K562 (cell line): ENCODE data around the gene ADAMTS14. TPM values are rescaled to one million over a fixed set of nuclear protein-coding genes. Genes with fewer than 3 reads are reported as not detected.

Source experiments
- DMBX1 ChIP-seq: fragments of 250-450 bp; sonication (Bioruptor Pico); IDR thresholded peaks from 2 replicates; pipeline ENCODE4 v1.8.0; 2022; ENCODE audit warnings: inconsistent platforms, mild to moderate bottlenecking, moderate library complexity, borderline replicate concordance
- ERF ChIP-seq: fragments of 450-650 bp; formaldehyde crosslinking; IDR thresholded peaks from 2 replicates; pipeline ENCODE4 v1.4.0; 2020; ENCODE audit warnings: mild to moderate bottlenecking, mixed read lengths
- ETS2 ChIP-seq: IDR thresholded peaks from 2 replicates; pipeline ENCODE4 v1.6.1; 2016; ENCODE audit warnings: borderline replicate concordance, missing genetic modification characterization, mild to moderate bottlenecking, moderate library complexity, missing compliant biosample characterization; ENCODE audit not compliant: poor library complexity, severe bottlenecking
- FOS ChIP-seq: IDR thresholded peaks from 3 replicates; pipeline ENCODE4 v1.6.1; 2011; ENCODE audit not compliant: insufficient read length; ENCODE audit errors: extremely low read depth
- MYNN ChIP-seq, 2 experiments: sonication (generic); formaldehyde crosslinking in 1 of 2; IDR thresholded peaks; 2 replicates each; pipeline versions ENCODE4 v1.5.0 to v1.6.1; 2016 to 2020; ENCODE audit warnings: antibody characterized with exemption in 1 of 2, missing genetic modification reagents in 1 of 2
- NR1H2 ChIP-seq: sonication (generic); formaldehyde crosslinking; IDR thresholded peaks from 2 replicates; pipeline ENCODE4 v1.4.0; 2020; ENCODE audit warnings: mild to moderate bottlenecking, missing genetic modification reagents
- POLR3G ChIP-seq: IDR thresholded peaks from 2 replicates; pipeline ENCODE4 v1.6.1; 2011; ENCODE audit not compliant: insufficient read length, insufficient replicate concordance; ENCODE audit errors: extremely low read depth
- REST ChIP-seq, 2 experiments: fragments of 450-650 bp; formaldehyde crosslinking in 1 of 2; IDR thresholded peaks; 2 replicates each; pipeline versions ENCODE4 v1.4.0 to v1.6.1; 2014 to 2020; ENCODE audit warnings: mild to moderate bottlenecking in 2 of 2, borderline replicate concordance in 1 of 2, low read depth in 1 of 2
- RUNX1 ChIP-seq: sonication (generic); IDR thresholded peaks from 2 replicates; pipeline ENCODE4 v1.6.1; 2016; ENCODE audit warnings: antibody characterized with exemption, low read depth
- TAF1 ChIP-seq: IDR thresholded peaks from 2 replicates; pipeline ENCODE4 v1.6.1; 2011; ENCODE audit warnings: mild to moderate bottlenecking, low read length, moderate library complexity; ENCODE audit not compliant: insufficient read depth, control insufficient read depth, severe bottlenecking; ENCODE audit errors: extremely low read depth
- ZBTB49 ChIP-seq: sonication (generic); formaldehyde crosslinking; IDR thresholded peaks from 2 replicates; pipeline ENCODE4 v1.8.0; 2022; ENCODE audit warnings: missing genetic modification reagents, mild to moderate bottlenecking, borderline replicate concordance
- ZC3H8 ChIP-seq: fragments of 450-650 bp; IDR thresholded peaks from 2 replicates; pipeline ENCODE4 v1.6.1; 2017
- ZNF449 ChIP-seq: fragments of 250-450 bp; sonication (Bioruptor Pico); IDR thresholded peaks from 2 replicates; pipeline ENCODE4 v1.8.0; 2022; ENCODE audit warnings: moderate library complexity, mild to moderate bottlenecking, inconsistent platforms
- ZSCAN32 ChIP-seq: fragments of 450-650 bp; formaldehyde crosslinking; IDR thresholded peaks from 2 replicates; pipeline ENCODE4 v1.4.0; 2020; ENCODE audit warnings: mild to moderate bottlenecking, moderate library complexity
- polyA plus RNA-seq, 8 experiments: library from polyadenylated mRNA; depleted of rRNA in 4 of 8; stranded (reverse) in 5 of 8; unstranded in 3 of 8; fragments of >200 nt; fragmentation: Nextera tagmentation in 2 of 8; fragmentation: Illumina TruSeq in 1 of 8; extraction: Ambion mirVana in 2 of 8; extraction: Trizol in 1 of 8; gene quantifications; 2 replicates each; pipeline versions ENCODE4 v1.2.1 to v1.2.3, GENCODE V29; 2011 to 2014; ENCODE audit warnings: inconsistent platforms in 1 of 8, missing spikeins in 1 of 8
- total RNA-seq, 7 experiments: library from RNA; depleted of rRNA in 6 of 7; stranded (reverse); fragments of >200 nt in 6 of 7; fragmentation: Illumina TruSeq in 2 of 7; extraction: Trizol in 2 of 7; gene quantifications; 2 replicates each; pipeline versions ENCODE4 v1.2.1 to v1.2.3, GENCODE V29; 2011 to 2021; ENCODE audit warnings: low replicate concordance in 1 of 7

ADAMTS14 gene
- total and polyA plus RNA-seq, 9 of the 15 experiments (the other 6 are each of a cell fraction or from before 2014, with no cell fraction given), result 0.04 to 37.4 (median 15.9) TPM

DNA sequence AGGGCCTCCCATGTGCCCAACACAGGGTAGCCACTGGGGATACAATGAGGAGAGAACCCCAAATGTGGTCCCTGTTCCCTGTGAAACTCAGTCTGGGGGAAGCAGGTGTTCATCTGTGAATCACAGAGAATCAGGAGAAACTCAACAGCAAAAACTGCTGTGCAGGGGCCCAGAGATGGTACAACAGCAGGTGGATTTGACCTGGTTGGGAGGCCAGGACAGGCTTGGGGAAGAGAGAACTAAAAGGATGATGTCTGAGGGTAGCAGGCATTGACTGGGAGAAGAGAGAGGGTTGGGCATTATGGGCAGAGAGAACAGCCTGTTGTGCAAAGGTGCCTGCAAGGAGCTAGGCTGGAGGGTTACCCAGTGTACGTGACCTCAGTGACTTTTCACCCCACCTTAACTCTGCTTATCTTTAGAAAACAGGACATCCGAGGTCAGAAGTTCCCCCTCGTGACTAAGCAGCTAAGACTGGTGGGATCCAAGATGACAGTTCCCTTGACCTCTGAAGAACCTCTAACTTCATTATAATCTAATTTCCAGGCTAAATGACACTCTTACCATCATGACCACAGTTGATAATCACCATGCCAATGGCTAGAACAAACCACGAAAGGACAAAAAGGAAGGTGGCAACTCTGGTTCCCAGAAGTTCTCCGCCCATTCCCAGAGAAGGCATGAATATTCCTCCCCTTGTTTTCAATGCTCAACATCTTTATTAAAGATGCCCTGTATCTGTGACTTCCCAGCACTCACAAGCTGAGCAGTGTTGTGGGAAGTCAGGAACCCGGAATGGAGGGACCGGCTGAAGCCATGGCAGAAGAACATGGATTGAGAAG lies 5.1 kb upstream of the ADAMTS14 start (continued):
- TF ChIP-seq ZBTB49 (CRISPR knock-in tag), result 0 out of 2 replicates have a peak, but pooled peaks have one; percentile 67
- TF ChIP-seq DMBX1, result peak; percentile 95
- TF ChIP-seq MYNN (IDR thresholded peaks at IDR 0.05), result peak; percentile 90; the same call in 1 of the 2 replicates
- TF ChIP-seq MYNN (CRISPR knock-in tag; IDR thresholded peaks at IDR 0.05), result no peak
- no peak for TF ChIP-seq ZSCAN32 (CRISPR knock-in tag)
- TF ChIP-seq NR1H2, result peak; percentile 87; the same call in 1 of the 2 replicates
- TF ChIP-seq REST (IDR thresholded peaks at IDR 0.05; ENCODE audit: borderline replicate concordance), result peak; percentile 93
- TF ChIP-seq REST (CRISPR knock-in tag; IDR thresholded peaks at IDR 0.05; ENCODE audit: low read depth), result peak; percentile 54; the same call in 1 of the 2 replicates
- no peak for TF ChIP-seq ZC3H8
- TF ChIP-seq ZNF449 (CRISPR knock-in tag), result peak; percentile 67
- peak; percentile 94 for TF ChIP-seq ERF
- no peak for TF ChIP-seq POLR3G
- peak; percentile 50 for TF ChIP-seq FOS
- TF ChIP-seq TAF1, result no peak
- peak; percentile 60 for TF ChIP-seq ETS2 (tag)
- TF ChIP-seq RUNX1, result no peak; the same call in 1 of the 2 replicates
